Activated T-helper 1 cell treated with anti-CD3 and anti-CD28 coated beads, Interleukin-12 subunit alpha, Interleukin-12 subunit beta, Interleukin-2, Interleukin-4 antibody, amounts not matched to agents 30 ng/mL and 10 ng/mL and 1 ng/mL, durations not matched to agents 14 hours and 24 hours and 36 hours (primary cell): ENCODE results near the gene SDHB. TPM values are rescaled to one million over a fixed set of nuclear protein-coding genes. Genes with fewer than 3 reads are reported as not detected.

Experiments
- DNase-seq: peaks from one replicate; pipeline ENCODE4 v3.0.0; 2021; ENCODE audit warnings: low spot score
- H3K27ac Mint-ChIP-seq: one replicate; pipeline ENCODE4 v1.8.0; 2021; ENCODE audit warnings: mild to moderate bottlenecking, mixed read lengths
- H3K27me3 Mint-ChIP-seq: one replicate; pipeline ENCODE4 v1.8.0; 2022; ENCODE audit warnings: mild to moderate bottlenecking, moderate library complexity, mixed read lengths; ENCODE audit not compliant: insufficient read depth
- H3K36me3 Mint-ChIP-seq: one replicate; pipeline ENCODE4 v1.8.0; 2021; ENCODE audit warnings: low read depth, mixed read lengths
- H3K4me1 Mint-ChIP-seq: one replicate; pipeline ENCODE4 v1.8.0; 2021; ENCODE audit warnings: low read depth, mixed read lengths
- H3K4me3 Mint-ChIP-seq: one replicate; pipeline ENCODE4 v1.8.0; 2021; ENCODE audit warnings: mild to moderate bottlenecking, moderate library complexity, mixed read lengths
- H3K9me3 Mint-ChIP-seq: one replicate; pipeline ENCODE4 v1.8.0; 2021; ENCODE audit warnings: mixed read lengths
- intact Hi-C: fragments of 100-400 bp; cut with micrococcal nuclease; formaldehyde crosslinking; loops from one replicate; pipeline ENCODE4 v1.15.1; 2024
- total RNA-seq: library from RNA; stranded (reverse); gene quantifications from 2 replicates; pipeline ENCODE4 v1.2.3, GENCODE V29; 2022

The SDHB gene
- total RNA-seq, 1 donor from 2014 or later, result 137 TPM

DNA sequence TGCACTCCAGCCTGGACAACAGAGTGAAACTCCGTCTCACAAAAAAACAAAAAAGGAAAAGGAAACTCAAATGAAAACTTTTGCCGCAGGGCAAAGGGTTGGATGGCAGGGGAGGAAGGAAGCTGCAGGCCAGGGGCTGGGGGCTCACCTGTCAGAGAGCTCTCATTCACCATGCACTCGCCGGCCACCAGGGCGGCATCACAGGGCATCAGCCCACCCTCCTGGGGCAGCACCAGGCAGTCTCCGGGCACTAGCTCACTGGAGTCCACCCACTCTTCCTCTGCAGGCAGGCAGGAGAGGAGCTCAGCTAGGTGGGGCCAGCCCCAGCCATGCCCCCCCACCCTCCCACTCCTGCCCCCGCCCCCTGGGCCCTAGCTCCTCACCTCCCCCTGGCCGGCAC, 54.0 kb downstream of the SDHB start:
- no peak overlapping the region for H3K4me3 Mint-ChIP-seq
- H3K4me1 Mint-ChIP-seq, result no peaks in the 10 kb centered on the region
- no peaks in the 10 kb centered on the region for H3K27me3 Mint-ChIP-seq
- H3K36me3 Mint-ChIP-seq, result peaks cover 15% of the 10 kb centered on the region
- H3K27ac Mint-ChIP-seq, result no peak overlapping the region
- intact Hi-C loops, result no loop called here
- no peaks in the 10 kb centered on the region for H3K9me3 Mint-ChIP-seq
- no peak for DNase-seq

GRCh38 chr1:16998589-16998988, 55.2 kb downstream of the SDHB start:
- Mint-ChIP-seq H3K4me3 (no peak overlapping the region), H3K36me3 (peaks cover 11% of the 10 kb centered on the region), H3K4me1 (no peaks in the 10 kb centered on the region), H3K27me3 (no peaks in the 10 kb centered on the region), H3K27ac (no peak overlapping the region), H3K9me3 (no peaks in the 10 kb centered on the region)
- intact Hi-C loops, result no loop called here
- no peak for DNase-seq

DNA sequence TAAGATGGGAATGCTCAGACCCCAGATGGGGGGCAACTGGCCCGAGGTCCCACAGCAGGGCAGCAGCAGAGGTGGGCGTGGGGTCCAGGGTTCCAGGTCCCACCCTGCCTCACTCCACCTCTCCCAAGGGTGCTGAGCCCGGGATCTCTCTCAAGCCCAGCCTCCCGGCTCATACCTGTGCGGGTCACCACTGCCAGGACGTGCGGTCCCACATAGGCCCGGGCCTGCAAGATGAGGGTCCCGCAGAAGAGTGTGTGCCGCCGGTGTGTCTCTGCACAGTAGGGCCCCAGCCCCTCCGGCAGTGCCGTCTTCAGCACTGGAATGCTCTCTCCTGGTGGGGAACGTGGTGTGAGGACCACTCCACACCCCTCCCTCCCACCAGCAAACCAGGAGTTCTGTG, 57.0 kb downstream of the SDHB start:
- H3K27me3 Mint-ChIP-seq, result no peaks in the 10 kb centered on the region
- H3K9me3 Mint-ChIP-seq, result no peaks in the 10 kb centered on the region
- no peak overlapping the region for H3K4me3 Mint-ChIP-seq
- intact Hi-C loops, result no loop called here
- DNase-seq, result no peak
- no peaks in the 10 kb centered on the region for H3K4me1 Mint-ChIP-seq
- peaks cover 9% of the 10 kb centered on the region for H3K36me3 Mint-ChIP-seq
- H3K27ac Mint-ChIP-seq, result no peak overlapping the region

DNA sequence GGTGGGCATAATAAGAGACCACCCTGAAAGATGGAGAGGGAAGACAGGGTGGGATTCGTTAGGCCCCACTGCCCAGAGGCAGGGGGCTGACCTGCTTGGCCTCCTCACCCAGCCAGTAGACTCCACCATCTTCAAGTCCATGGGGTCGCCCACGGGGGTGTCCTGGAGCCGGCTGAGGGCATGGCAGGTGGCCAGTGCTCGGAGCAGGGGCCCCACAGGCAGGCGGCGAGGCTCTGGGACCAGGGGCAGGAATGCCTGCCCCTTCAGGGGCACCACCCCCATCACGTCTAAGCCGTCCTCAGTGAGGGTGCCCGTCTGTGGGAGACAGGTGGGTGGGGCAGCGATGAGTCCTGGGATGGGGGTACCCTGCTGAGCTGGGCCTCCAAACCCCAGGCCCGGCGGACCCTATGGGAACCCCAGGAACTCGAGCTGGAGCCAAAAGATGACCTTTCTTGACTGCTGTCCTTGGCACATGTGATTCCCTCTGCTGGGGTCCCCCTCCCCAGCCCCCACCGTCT, 60.3 kb downstream of the SDHB start:
- Mint-ChIP-seq H3K4me3 (no peak overlapping the region), H3K9me3 (no peaks in the 10 kb centered on the region), H3K36me3 (peaks cover 7% of the 10 kb centered on the region), H3K27ac (no peak overlapping the region), H3K4me1 (no peaks in the 10 kb centered on the region), H3K27me3 (no peaks in the 10 kb centered on the region)
- intact Hi-C loops, result no loop called here
- DNase-seq, result no peak

DNA sequence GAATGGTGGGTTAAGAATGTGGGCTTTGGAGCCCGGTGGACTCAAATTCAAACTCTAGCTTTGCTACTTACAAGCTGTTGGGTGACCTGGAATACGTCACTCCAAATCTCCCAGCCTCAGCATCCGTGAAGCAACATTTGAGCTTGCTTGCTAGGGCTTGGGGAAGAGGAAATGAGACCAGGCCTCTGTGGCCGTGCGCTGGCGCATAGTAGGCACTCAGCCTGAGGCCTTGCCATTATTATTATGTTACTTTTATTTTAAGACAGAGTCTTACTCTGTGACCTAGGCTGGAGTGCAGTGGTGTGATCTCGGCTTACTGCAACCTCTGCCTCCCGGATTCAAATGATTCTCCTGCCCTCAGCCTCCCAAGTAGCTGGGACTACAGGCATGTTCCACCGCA, 61.2 kb downstream of the SDHB start:
- no peaks in the 10 kb centered on the region for H3K9me3 Mint-ChIP-seq
- H3K27me3 Mint-ChIP-seq, result no peaks in the 10 kb centered on the region
- DNase-seq, result no peak
- no peak overlapping the region for H3K27ac Mint-ChIP-seq
- no peak overlapping the region for H3K4me3 Mint-ChIP-seq
- peaks cover 5% of the 10 kb centered on the region for H3K36me3 Mint-ChIP-seq
- intact Hi-C loops, result no loop called here
- H3K4me1 Mint-ChIP-seq, result no peaks in the 10 kb centered on the region

DNA sequence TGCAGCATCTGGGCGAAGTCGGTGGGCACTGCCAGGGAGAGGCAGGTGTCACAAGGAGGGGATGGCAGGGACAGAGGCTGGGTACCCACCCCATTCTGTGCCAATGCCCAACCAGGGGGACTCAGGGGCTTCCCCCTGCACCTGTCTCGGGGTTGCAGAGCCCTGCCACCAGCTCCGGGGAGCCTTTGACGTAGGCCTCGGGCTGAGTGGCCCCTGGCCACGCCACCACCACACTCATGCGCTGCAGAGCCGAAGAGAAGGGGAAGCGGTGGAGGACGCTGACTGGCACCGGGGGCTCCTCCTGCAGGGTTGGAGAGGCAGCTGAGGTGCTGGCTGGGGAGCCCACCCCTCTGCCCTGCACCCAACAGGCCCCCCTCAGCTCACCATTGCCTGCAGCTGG, 61.7 kb downstream of the SDHB start:
- no peaks in the 10 kb centered on the region for H3K9me3 Mint-ChIP-seq
- H3K4me1 Mint-ChIP-seq, result no peaks in the 10 kb centered on the region
- H3K27me3 Mint-ChIP-seq, result no peaks in the 10 kb centered on the region
- DNase-seq, result no peak
- peaks cover 5% of the 10 kb centered on the region for H3K36me3 Mint-ChIP-seq
- H3K4me3 Mint-ChIP-seq, result no peak overlapping the region
- intact Hi-C loops, result no loop called here
- H3K27ac Mint-ChIP-seq, result no peak overlapping the region

DNA sequence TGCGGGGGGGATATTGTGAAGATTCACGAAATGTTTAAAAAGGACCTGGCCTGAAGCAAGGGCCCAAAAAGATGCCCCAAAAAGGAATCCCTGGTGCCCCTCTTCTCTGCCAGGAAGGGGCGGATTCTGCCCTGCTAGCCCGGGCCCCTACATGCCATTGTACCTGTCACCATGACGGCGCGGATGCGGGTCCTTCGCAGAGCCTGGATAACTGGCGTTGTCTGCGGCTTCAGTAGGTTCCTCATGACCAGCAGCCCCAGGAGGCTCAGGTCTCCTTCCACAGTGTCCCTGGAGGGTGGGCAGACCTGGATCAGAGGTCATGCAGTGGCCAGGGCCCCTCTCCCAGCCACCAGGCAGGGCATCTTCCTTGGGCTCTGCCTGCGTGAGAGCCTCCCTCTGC, 62.3 kb downstream of the SDHB start:
- no peaks in the 10 kb centered on the region for H3K4me1 Mint-ChIP-seq
- no peak for DNase-seq

GRCh38 chr1:16989676-16990391, 64.0 kb downstream of the SDHB start:
- Mint-ChIP-seq H3K27ac (no peak overlapping the region), H3K4me1 (no peaks in the 10 kb centered on the region), H3K27me3 (no peaks in the 10 kb centered on the region), H3K4me3 (no peak overlapping the region), H3K36me3 (peaks cover 7% of the 10 kb centered on the region), H3K9me3 (no peaks in the 10 kb centered on the region)
- DNase-seq, result no peak
- intact Hi-C loops, result no loop called here

More for the DNA sequence above, 62.3 kb downstream of the SDHB start:
- no peaks in the 10 kb centered on the region for H3K27me3 Mint-ChIP-seq
- intact Hi-C loops, result no loop called here
- H3K9me3 Mint-ChIP-seq, result no peaks in the 10 kb centered on the region
- H3K4me3 Mint-ChIP-seq, result no peak overlapping the region
- H3K27ac Mint-ChIP-seq, result no peak overlapping the region
- peaks cover 5% of the 10 kb centered on the region for H3K36me3 Mint-ChIP-seq

GRCh38 chr1:16988210-16988609, 65.6 kb downstream of the SDHB start:
- Mint-ChIP-seq H3K27me3 (peaks cover 2% of the 10 kb centered on the region), H3K4me3 (no peak overlapping the region), H3K9me3 (no peaks in the 10 kb centered on the region), H3K4me1 (no peaks in the 10 kb centered on the region), H3K27ac (no peak overlapping the region), H3K36me3 (peaks cover 7% of the 10 kb centered on the region)
- DNase-seq, result no peak
- intact Hi-C loops, result no loop called here

DNA sequence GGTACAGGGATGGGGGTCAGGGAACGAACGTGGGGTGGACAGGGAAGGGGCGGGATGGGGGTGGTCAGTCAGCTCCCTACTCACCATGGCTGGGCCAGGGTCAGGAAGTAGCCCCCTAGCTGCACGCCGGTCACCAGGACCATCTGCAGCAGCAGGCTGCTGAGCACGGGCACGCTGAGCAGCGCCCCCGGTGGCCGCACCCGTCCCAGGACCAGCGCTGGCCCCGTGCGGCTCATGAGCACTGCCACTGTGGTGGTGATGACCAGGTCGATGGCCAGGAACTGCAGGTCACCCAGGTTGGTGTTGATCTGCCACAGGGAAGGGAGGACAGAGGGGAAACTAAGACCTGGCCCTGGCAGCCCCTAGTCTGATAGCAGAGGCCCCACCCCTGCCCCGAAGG, 66.9 kb downstream of the SDHB start:
- Mint-ChIP-seq H3K4me1 (no peaks in the 10 kb centered on the region), H3K4me3 (no peak overlapping the region), H3K36me3 (peaks cover 7% of the 10 kb centered on the region), H3K27ac (no peak overlapping the region), H3K27me3 (peaks cover 7% of the 10 kb centered on the region), H3K9me3 (no peaks in the 10 kb centered on the region)
- no peak for DNase-seq
- intact Hi-C loops, result no loop called here

- no peak overlapping the region for H3K4me3 Mint-ChIP-seq
Observed at GRCh38 chr1:16986560-16986959, 67.3 kb downstream of the SDHB start.

GRCh38 chr1:16986113-16986512, 67.7 kb downstream of the SDHB start:
- no peak for DNase-seq

More at GRCh38 chr1:16986560-16986959, 67.3 kb downstream of the SDHB start:
- peaks cover 7% of the 10 kb centered on the region for H3K36me3 Mint-ChIP-seq
- no peaks in the 10 kb centered on the region for H3K4me1 Mint-ChIP-seq
- no peak for DNase-seq
- H3K27ac Mint-ChIP-seq, result no peak overlapping the region
- peaks cover 10% of the 10 kb centered on the region for H3K27me3 Mint-ChIP-seq
- intact Hi-C loops, result no loop called here
- no peaks in the 10 kb centered on the region for H3K9me3 Mint-ChIP-seq

DNA sequence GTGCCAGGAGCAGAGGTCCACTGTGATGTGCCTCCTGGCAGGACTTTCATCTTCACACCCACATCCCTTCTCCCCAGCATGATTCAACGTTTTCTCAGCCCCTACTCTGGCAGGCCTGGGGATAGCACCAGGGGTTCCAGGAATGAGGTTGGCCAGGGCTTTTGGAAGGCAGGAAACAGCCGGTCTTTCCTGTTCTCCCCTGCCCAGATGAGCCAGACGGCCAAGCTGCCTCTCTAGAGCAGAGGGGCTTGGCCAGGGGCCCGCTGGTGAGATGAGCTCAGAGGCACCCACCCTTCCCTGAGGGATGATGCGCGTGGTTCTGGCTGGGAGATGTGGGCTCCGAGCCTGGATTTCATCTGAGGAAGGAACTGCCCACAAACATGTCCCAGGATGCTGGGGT, 69.1 kb downstream of the SDHB start:
- no peaks in the 10 kb centered on the region for H3K9me3 Mint-ChIP-seq
- peaks cover 4% of the 10 kb centered on the region for H3K36me3 Mint-ChIP-seq
- intact Hi-C loops, result no loop called here
- no peaks in the 10 kb centered on the region for H3K4me1 Mint-ChIP-seq
- H3K27me3 Mint-ChIP-seq, result peaks cover 22% of the 10 kb centered on the region
- no peak for DNase-seq
- H3K27ac Mint-ChIP-seq, result no peak overlapping the region
- H3K4me3 Mint-ChIP-seq, result no peak overlapping the region

More at GRCh38 chr1:16986113-16986512, 67.7 kb downstream of the SDHB start:
- Mint-ChIP-seq H3K4me3 (no peak overlapping the region), H3K36me3 (peaks cover 4% of the 10 kb centered on the region), H3K4me1 (no peaks in the 10 kb centered on the region), H3K9me3 (no peaks in the 10 kb centered on the region), H3K27me3 (peaks cover 15% of the 10 kb centered on the region), H3K27ac (no peak overlapping the region)
- intact Hi-C loops, result no loop called here

DNA sequence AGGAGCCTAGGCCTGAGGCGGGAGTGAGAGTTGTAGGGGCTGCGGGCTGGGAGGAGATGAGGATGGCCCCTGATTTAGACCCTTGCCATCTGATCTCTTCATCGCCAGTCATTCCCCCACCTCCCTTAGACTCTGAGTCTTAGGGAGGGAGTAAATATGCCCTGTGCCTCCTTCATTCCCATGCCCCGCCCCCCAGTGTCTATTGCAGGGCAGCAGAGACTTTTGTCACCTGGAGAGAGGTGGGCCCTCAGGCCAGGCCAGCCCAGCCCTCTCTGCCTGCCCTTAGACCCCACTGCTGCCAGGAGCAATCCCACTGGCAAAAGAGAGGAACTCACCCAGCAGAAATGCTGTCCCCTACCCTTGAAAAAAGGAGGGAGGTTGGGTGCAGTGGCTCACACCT, 70.2 kb downstream of the SDHB start:
- H3K9me3 Mint-ChIP-seq, result no peaks in the 10 kb centered on the region
- DNase-seq, result no peak
- no peak overlapping the region for H3K27ac Mint-ChIP-seq
- H3K4me3 Mint-ChIP-seq, result no peak overlapping the region
- intact Hi-C loops, result no loop called here
- no peaks in the 10 kb centered on the region for H3K4me1 Mint-ChIP-seq
- peaks cover 27% of the 10 kb centered on the region for H3K27me3 Mint-ChIP-seq
- peaks cover 4% of the 10 kb centered on the region for H3K36me3 Mint-ChIP-seq
